ENCODE measurements around the gene ZSWIM4.

- TF ChIP-seq POLR2AphosphoS5 (IDR thresholded peaks at IDR 0.05): peak in 2 of 3 donors; percentile 37 to 38
- TF ChIP-seq, protein P1, sequence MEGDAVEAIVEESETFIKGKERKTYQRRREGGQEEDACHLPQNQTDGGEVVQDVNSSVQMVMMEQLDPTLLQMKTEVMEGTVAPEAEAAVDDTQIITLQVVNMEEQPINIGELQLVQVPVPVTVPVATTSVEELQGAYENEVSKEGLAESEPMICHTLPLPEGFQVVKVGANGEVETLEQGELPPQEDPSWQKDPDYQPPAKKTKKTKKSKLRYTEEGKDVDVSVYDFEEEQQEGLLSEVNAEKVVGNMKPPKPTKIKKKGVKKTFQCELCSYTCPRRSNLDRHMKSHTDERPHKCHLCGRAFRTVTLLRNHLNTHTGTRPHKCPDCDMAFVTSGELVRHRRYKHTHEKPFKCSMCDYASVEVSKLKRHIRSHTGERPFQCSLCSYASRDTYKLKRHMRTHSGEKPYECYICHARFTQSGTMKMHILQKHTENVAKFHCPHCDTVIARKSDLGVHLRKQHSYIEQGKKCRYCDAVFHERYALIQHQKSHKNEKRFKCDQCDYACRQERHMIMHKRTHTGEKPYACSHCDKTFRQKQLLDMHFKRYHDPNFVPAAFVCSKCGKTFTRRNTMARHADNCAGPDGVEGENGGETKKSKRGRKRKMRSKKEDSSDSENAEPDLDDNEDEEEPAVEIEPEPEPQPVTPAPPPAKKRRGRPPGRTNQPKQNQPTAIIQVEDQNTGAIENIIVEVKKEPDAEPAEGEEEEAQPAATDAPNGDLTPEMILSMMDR (IDR thresholded peaks at IDR 0.05 in 8 of 11, conservative IDR thresholded peaks at IDR 0.05 in 3 of 11): no peak
- TF ChIP-seq POLR2A (IDR thresholded peaks at IDR 0.05): no peak
These were observed 13.7 kb upstream of the ZSWIM4 start for GRCh38 chr19:13781547-13781946.

Data from spleen (tissue), 7 donors.